Measurements from ENCODE around the gene FAM78B. TPM values are rescaled to one million over a fixed set of nuclear protein-coding genes. Genes with fewer than 3 reads are reported as not detected.

The FAM78B gene
- total RNA-seq, 1 donor from 2014 or later = 4.1 TPM

- DNase-seq (ENCODE audit: low spot score in 2 of 2) (no peak), FAIRE-seq (no peak)
These were observed 43.8 kb downstream of the FAM78B start for GRCh38 chr1:166122873-166123466.

DNA sequence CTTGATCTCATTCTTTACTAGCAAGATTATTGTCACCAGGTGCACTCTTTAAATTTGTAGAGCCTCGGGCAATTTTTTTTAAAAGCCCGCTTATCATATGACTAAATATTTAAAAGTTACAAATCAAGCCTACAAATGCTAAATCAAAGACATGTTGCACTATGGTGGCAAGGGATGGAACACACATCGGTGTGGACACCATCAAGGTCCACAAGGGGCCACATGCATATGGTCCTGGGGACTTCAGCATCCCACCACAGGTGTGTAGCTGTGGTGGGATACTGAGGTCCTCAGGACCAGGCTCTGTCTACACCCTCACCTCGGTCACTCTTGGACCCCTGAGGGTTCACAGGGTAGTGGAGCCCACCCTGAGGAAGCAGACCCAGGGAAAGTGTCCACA lies 45.8 kb downstream of the FAM78B start:
- no peak for FAIRE-seq

DNA sequence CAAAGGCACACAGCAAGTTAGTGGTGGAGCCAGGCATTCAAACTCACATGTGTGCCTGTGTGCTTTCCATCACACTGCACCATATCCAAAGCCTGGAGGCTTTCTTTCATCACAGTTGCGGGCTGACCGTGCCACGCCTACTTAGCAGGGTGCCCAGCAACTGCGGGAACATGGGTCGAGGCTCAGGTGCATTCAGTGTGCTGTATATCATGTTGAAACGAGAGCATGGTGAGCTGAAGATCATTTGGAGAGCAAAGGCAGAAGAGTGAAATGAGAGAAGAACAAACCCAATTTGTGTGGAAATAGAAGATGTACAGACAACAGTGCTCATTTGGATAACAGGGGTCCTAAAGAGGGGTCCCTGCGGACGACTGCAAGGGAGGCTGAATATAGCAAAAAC lies 46.5 kb downstream of the FAM78B start:
- DNase-seq (ENCODE audit: low spot score in 2 of 2) (no peak), FAIRE-seq (no peak)

More for the DNA sequence above, 45.8 kb downstream of the FAM78B start:
- DNase-seq (ENCODE audit: low spot score in 2 of 2) = no peak

GRCh38 chr1:166119471-166119965 lies 47.3 kb downstream of the FAM78B start:
- no peak for DNase-seq (ENCODE audit: low spot score in 2 of 2)
- FAIRE-seq = no peak

DNA sequence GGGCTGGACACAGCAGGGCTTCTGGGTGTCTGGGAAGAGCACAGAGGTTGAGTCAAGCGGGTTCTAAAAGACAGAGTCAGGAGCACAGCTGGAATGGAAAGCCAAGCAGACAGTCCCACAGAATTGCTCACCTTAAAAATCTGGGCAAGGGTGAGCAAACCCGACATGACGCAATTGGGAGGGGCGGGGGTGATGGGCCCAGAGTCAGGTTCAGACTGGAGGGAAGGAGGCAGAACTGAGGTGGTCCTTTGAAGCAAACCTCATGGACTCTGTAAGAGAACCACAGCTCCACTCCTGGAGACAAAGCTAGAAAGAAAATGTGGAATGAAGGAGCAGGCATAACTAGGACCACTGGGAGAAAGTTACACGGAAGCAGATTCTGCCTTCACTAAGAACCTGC lies 49.0 kb downstream of the FAM78B start:
- FAIRE-seq (no peak), DNase-seq (ENCODE audit: low spot score in 2 of 2) (no peak)

GRCh38 chr1:166116026-166116425 lies 50.8 kb downstream of the FAM78B start:
- DNase-seq (ENCODE audit: low spot score in 2 of 2) (no peak), FAIRE-seq (no peak)

DNA sequence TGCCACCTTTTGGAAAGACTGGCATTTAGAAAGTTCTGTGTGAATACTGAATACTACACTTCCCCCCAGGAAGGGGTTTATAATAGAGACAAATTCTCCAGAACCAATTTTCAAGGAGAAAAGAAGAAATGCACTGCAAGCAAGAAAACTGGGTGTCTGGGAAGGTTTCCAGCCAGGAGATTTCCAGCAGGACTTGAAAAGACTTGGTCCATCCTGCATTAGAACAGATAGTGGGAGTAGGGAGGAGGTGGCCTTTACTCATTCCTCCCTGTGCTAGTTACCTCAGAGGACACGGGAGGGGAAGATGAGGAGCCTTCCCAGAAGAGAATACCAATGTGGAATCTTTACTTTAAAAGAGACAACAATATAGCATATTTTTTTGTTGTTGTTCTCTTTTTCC lies 52.4 kb downstream of the FAM78B start:
- FAIRE-seq (no peak), DNase-seq (ENCODE audit: low spot score in 2 of 2) (no peak)

DNA sequence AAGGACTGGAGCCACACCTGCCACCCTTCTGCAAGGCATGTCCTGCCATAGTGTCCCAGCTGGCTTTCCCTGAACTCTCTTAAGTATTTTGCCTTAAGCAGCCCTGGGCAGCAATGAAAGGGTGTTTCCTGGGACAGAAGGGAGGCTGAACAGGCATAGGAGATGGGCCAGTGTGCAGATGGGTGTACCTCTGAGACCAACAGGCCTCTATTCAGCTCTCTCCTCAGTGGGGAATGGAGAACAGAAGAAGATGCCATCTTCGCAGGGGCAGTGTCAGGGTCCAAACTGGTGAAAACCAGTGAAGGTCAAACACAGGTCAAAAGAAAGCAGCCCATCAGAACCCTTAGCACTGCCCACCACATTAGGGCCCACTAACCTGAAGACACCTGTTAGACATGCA lies 53.2 kb downstream of the FAM78B start:
- no peak for FAIRE-seq
- DNase-seq (ENCODE audit: low spot score in 2 of 2) = no peak

GRCh38 chr1:166113031-166113430 lies 53.8 kb downstream of the FAM78B start:
- FAIRE-seq (no peak), DNase-seq (ENCODE audit: low spot score in 2 of 2) (no peak)

GRCh38 chr1:166112425-166112824 lies 54.4 kb downstream of the FAM78B start:
- DNase-seq (ENCODE audit: low spot score in 2 of 2) (no peak), FAIRE-seq (no peak)

DNA sequence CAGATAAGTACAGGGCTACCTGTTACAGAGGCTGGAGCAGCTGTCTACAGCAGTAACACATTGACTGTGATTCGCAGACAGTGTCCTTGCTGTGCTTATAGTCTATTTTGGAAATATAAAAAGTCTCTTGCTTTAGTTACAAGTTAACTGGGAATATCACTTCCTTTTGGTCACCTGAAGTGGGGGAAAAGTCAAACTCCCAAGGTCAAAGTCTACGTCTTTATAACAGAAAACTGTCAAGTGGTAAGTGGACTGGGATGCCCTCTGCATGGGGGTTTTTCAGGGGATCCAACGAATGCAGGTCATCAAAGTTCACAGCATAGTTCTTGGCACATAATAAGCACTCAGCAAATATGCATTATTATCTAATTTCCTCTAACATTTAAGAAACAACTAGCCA lies 55.4 kb downstream of the FAM78B start:
- no peak for DNase-seq (ENCODE audit: low spot score in 2 of 2)
- FAIRE-seq = no peak

- DNase-seq (ENCODE audit: low spot score in 2 of 2) (no peak), FAIRE-seq (no peak)
These were observed 76.6 kb downstream of the FAM78B start for GRCh38 chr1:166090244-166090643.

DNA sequence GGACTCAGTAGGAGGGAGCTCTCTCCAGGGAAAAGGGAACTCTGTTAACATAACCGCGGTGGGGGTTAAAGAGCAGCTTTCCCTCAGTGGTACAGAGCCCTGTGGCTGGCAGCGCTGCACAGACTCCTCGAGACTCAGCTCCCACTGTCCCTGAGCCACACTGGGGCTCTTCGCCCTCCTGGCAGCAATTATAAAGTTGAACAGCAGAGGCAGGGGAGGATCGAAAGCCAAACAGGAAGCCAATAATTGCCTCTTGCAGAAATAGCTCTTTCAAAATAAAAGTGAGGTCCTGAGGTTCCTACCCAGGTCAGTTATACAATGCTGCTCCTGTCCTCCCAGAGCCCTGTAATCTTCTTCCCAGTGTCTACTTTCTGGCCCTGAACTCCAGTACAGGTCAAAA lies 77.0 kb downstream of the FAM78B start:
- FAIRE-seq = no peak
- no peak for DNase-seq (ENCODE audit: low spot score in 2 of 2)

GRCh38 chr1:166088572-166088955 lies 78.2 kb downstream of the FAM78B start:
- no peak for FAIRE-seq
- no peak for DNase-seq (ENCODE audit: low spot score in 2 of 2)

DNA sequence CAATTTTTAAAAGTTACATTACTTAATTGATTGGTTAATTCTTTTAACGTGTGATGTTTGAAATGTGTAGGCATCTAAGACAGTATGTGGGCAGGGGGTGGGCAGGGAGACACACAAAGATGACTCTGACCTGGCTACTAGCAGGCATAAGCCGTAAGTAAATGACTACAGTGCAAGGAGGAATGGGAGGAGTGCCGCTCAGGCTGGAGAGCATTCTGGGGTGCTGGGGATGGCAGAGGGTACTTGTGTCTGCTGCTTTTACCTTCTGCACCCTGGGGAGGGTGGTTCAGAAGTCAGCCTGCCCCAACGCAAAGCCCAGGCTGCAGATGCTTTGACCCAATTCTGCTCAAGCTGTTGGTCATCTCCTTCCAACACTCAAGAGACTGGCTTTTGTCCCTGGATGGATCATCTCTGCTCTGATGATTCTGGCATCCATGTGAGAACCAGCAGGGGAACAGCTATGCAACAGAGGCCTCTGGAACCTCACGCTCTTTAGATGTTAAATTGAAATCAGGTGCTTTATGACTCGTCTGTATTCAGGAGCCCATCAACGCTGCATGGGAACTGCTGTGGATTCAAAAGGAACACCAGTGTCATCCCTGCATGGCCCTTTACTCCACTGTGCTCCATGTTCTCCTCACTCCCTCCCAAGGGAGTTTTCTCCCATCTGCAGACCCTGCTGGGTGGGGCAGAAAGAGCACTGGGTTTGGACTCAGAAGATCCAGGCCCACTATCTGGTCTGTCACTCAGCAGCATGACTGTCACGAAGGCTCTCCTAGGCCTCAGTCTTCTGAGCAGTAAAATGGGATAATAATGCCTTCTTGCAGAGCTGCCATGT lies 78.8 kb downstream of the FAM78B start:
- FAIRE-seq (no peak), DNase-seq (ENCODE audit: low spot score in 2 of 2) (no peak)

GRCh38 chr1:166086113-166086883 lies 80.5 kb downstream of the FAM78B start:
- no peak for DNase-seq (ENCODE audit: low spot score in 2 of 2)

GRCh38 chr1:166084613-166085012 lies 82.2 kb downstream of the FAM78B start:
- FAIRE-seq = no peak
- no peak for DNase-seq (ENCODE audit: low spot score in 2 of 2)

More at GRCh38 chr1:166086113-166086883, 80.5 kb downstream of the FAM78B start:
- no peak for FAIRE-seq

GRCh38 chr1:166083887-166084286 lies 82.9 kb downstream of the FAM78B start:
- FAIRE-seq (no peak), DNase-seq (ENCODE audit: low spot score in 2 of 2) (no peak)

- no peak for FAIRE-seq
- DNase-seq (ENCODE audit: low spot score in 2 of 2) = no peak
These were observed 84.2 kb downstream of the FAM78B start for GRCh38 chr1:166082601-166083000.

DNA sequence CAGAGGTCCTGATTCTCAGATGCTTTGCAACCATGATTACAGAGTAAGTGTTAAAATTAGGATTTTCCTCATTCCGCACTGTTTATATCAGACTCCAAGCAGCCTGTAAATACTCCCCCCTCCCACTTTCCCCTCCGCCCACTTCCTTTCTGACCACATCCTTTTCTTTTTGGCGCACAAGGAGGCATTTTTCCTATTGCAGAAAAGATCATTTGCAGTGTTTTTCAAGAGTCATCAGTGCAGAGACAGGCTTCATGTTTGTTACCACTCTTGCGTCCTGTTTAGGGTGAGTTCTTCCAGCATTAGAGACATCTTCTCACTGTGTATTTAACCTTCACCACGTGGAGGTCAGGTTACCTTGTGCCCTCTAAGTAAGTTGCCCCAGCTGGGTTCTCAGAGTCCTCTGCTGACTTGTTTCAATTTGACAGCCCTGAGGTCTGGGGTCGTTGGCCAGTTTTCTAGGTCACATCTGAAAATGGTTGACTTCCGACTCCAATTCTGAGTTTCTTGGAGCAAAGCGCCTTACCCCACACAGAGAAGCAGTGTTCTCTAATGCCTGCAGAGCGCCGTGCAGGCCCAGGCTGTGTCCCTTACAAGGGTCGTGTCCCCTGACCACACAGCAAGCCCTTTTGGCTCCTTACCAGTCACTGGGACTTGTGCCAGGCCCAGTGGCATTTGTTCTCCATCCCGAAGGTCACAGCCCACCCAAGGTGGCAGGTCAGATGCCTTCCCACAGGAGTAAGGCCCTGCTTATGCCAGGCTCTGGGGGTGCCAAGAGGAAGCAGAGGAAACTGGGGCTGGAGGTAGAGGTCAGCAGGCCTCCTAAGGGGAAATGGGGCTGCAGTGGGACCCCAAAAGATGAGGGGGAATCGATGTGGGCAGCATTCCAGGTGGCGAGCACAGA lies 85.6 kb downstream of the FAM78B start:
- DNase-seq (ENCODE audit: low spot score in 2 of 2) (no peak), FAIRE-seq (no peak)
